Measurements from ENCODE around the gene USH2A. TPM values are rescaled to one million over a fixed set of nuclear protein-coding genes. Genes with fewer than 3 reads are reported as not detected.

USH2A gene
- total RNA-seq, 1 donor from 2014 or later: 0.04 TPM

DNA sequence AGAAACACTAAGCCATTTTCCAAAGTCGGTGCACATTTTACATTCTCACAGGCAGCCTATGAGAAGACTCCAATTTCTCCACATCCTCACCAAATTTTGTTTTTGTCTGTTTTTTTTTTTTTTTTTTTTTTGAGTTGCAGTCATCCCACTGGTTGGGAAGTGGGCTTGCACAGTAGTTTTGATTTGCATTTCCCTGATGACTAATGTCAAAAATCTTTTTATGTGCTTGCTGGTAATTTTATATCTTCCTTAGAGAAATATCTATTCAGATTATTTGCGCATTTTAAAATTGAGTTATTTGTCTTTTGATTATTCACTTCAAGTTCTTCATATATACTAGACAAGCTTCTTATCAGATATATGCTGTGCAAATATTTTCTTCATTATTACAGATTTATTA is 141.5 kb downstream of the USH2A start:
- no peak overlapping the region for H3K4me3 Mint-ChIP-seq
- peaks cover 25% of the 10 kb centered on the region for H3K9me3 Mint-ChIP-seq
- H3K4me1 ChIP-seq: no peaks in the 10 kb centered on the region
- TF ChIP-seq EZH2phosphoT487 (IDR thresholded peaks at IDR 0.05) (no peak), CTCF (IDR thresholded peaks at IDR 0.05) (no peak), EZH2 (IDR thresholded peaks at IDR 0.05) (no peak)
- DNase-seq (ENCODE audit: low spot score): no peak
- H3K4me3 ChIP-seq: no peak overlapping the region
- H3K9me3 ChIP-seq (ENCODE audit: low read depth): no peaks in the 10 kb centered on the region
- H3K27me3 ChIP-seq: no peaks in the 10 kb centered on the region
- no peak overlapping the region for H3K9ac ChIP-seq
- H2AFZ ChIP-seq (replicated peaks): no peak overlapping the region
- H3K27ac Mint-ChIP-seq: no peak overlapping the region
- no peaks in the 10 kb centered on the region for H4K20me1 ChIP-seq (ENCODE audit: low read depth)
- H3K36me3 Mint-ChIP-seq: peaks cover 2% of the 10 kb centered on the region
- H3K27me3 Mint-ChIP-seq (ENCODE audit: insufficient read depth, low read depth): no peaks in the 10 kb centered on the region
- H3K36me3 ChIP-seq: no peaks in the 10 kb centered on the region
- H3K27ac ChIP-seq: no peak overlapping the region
- no peaks in the 10 kb centered on the region for H3F3A ChIP-seq (ENCODE audit: low read depth)
- H3K79me2 ChIP-seq (ENCODE audit: low read depth): no peaks in the 10 kb centered on the region
- H3K4me2 ChIP-seq: no peak overlapping the region
- H3K4me1 Mint-ChIP-seq: no peaks in the 10 kb centered on the region

- Histone ChIP-seq H3F3A (ENCODE audit: low read depth) (no peaks in the 10 kb centered on the region), H3K79me2 (ENCODE audit: low read depth) (no peaks in the 10 kb centered on the region), H3K4me1 (no peaks in the 10 kb centered on the region), H3K9me3 (ENCODE audit: low read depth) (no peaks in the 10 kb centered on the region), H3K36me3 (no peaks in the 10 kb centered on the region), H3K27me3 (no peaks in the 10 kb centered on the region), H3K9ac (no peak overlapping the region), H3K4me2 (no peak overlapping the region), H3K27ac (no peak overlapping the region), H3K4me3 (no peak overlapping the region), H2AFZ (replicated peaks) (no peak overlapping the region), H4K20me1 (ENCODE audit: low read depth) (no peaks in the 10 kb centered on the region)
- H3K4me1 Mint-ChIP-seq: peaks cover 5% of the 10 kb centered on the region
- TF ChIP-seq CTCF (IDR thresholded peaks at IDR 0.05): no peak
- no peak for TF ChIP-seq EZH2phosphoT487 (IDR thresholded peaks at IDR 0.05)
- no peak for TF ChIP-seq EZH2 (IDR thresholded peaks at IDR 0.05)
- no peaks in the 10 kb centered on the region for H3K36me3 Mint-ChIP-seq
- no peaks in the 10 kb centered on the region for H3K27me3 Mint-ChIP-seq (ENCODE audit: insufficient read depth, low read depth)
- no peak for DNase-seq (ENCODE audit: low spot score)
- no peaks in the 10 kb centered on the region for H3K9me3 Mint-ChIP-seq
- no peak overlapping the region for H3K27ac Mint-ChIP-seq
- H3K4me3 Mint-ChIP-seq: no peak overlapping the region
These were observed 153.0 kb downstream of the USH2A start for GRCh38 chr1:216270086-216270773.

DNA sequence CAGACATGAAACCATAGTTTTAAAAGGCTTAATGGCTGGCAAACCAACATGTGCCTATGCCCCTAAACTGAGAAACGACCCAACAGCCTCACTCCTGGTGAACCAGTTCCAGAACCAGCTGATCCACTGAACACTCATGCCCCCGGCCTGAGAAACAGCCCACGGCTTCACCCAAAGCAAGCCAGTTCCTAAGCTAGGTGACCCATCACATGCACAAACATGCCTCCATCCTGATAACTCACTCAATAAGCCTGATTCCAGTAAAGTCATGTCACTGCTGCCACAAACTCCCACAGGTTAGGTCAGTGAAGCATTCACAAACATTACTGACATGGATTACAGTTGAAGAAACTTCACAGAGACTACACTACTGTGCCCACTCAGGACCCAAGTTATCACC is 161.6 kb downstream of the USH2A start:
- Histone ChIP-seq H2AFZ (replicated peaks) (no peak overlapping the region), H3K9ac (no peak overlapping the region), H3F3A (ENCODE audit: low read depth) (no peaks in the 10 kb centered on the region), H3K4me2 (no peak overlapping the region), H3K4me3 (no peak overlapping the region), H3K36me3 (no peaks in the 10 kb centered on the region), H3K79me2 (ENCODE audit: low read depth) (no peaks in the 10 kb centered on the region), H3K27ac (no peak overlapping the region), H3K27me3 (no peaks in the 10 kb centered on the region), H3K9me3 (ENCODE audit: low read depth) (no peaks in the 10 kb centered on the region), H4K20me1 (ENCODE audit: low read depth) (no peaks in the 10 kb centered on the region), H3K4me1 (no peaks in the 10 kb centered on the region)
- Mint-ChIP-seq H3K9me3 (no peaks in the 10 kb centered on the region), H3K27ac (no peak overlapping the region), H3K4me3 (no peak overlapping the region), H3K27me3 (ENCODE audit: insufficient read depth, low read depth) (peaks cover 2% of the 10 kb centered on the region), H3K36me3 (no peaks in the 10 kb centered on the region), H3K4me1 (no peaks in the 10 kb centered on the region)
- no peak for TF ChIP-seq EZH2 (IDR thresholded peaks at IDR 0.05)
- no peak for TF ChIP-seq CTCF (IDR thresholded peaks at IDR 0.05)
- no peak for TF ChIP-seq EZH2phosphoT487 (IDR thresholded peaks at IDR 0.05)
- no peak for DNase-seq (ENCODE audit: low spot score)
